ENCODE results near the gene NPC2.

Gene NPC2

DNA sequence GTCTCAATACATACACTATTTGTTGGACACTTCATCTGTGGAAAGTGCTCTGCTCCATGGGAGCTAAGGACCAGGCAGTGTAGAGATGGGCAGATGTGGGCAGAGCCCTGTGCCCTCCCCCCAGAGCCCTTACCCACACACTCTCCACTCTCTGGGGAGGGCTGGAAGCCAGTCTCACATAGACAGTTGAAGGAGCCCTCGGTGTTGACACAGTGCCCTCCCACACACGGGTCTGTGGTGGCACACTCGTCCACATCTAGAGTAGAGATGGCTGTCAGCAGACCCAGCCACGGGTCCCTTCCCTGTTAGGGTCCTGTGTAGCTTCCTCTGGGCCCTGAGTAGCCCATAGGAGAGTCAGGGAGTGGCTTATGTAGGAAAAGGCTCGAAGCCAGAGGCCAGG lies 14.7 kb upstream of the NPC2 start:
- no peak overlapping the region for H3K27ac Mint-ChIP-seq
- no peaks in the 10 kb centered on the region for H3K9me3 Mint-ChIP-seq
- no peak for DNase-seq
- no peaks in the 10 kb centered on the region for H3K36me3 Mint-ChIP-seq (ENCODE audit: low read depth)
- peaks cover 6% of the 10 kb centered on the region for H3K27me3 Mint-ChIP-seq (ENCODE audit: low read depth, poor library complexity)
- TF ChIP-seq CTCF (IDR thresholded peaks at IDR 0.05) = no peak
- H3K4me1 Mint-ChIP-seq = peaks cover 26% of the 10 kb centered on the region
- H3K4me3 Mint-ChIP-seq = no peak overlapping the region

GRCh38 chr14:74507085-74507484 lies 14.0 kb upstream of the NPC2 start:
- no peak for DNase-seq
- peaks cover 26% of the 10 kb centered on the region for H3K4me1 Mint-ChIP-seq
- no peak for TF ChIP-seq CTCF (IDR thresholded peaks at IDR 0.05)
- no peak overlapping the region for H3K4me3 Mint-ChIP-seq
- H3K9me3 Mint-ChIP-seq = no peaks in the 10 kb centered on the region
- no peaks in the 10 kb centered on the region for H3K36me3 Mint-ChIP-seq (ENCODE audit: low read depth)
- no peak overlapping the region for H3K27ac Mint-ChIP-seq
- peaks cover 3% of the 10 kb centered on the region for H3K27me3 Mint-ChIP-seq (ENCODE audit: low read depth, poor library complexity)

GRCh38 chr14:74506411-74506851 lies 13.3 kb upstream of the NPC2 start:
- Mint-ChIP-seq H3K27ac (no peak overlapping the region), H3K36me3 (ENCODE audit: low read depth) (no peaks in the 10 kb centered on the region), H3K9me3 (no peaks in the 10 kb centered on the region), H3K27me3 (ENCODE audit: low read depth, poor library complexity) (peaks cover 3% of the 10 kb centered on the region), H3K4me1 (peaks cover 33% of the 10 kb centered on the region), H3K4me3 (no peak overlapping the region)
- DNase-seq = no peak
- no peak for TF ChIP-seq CTCF (IDR thresholded peaks at IDR 0.05)

DNA sequence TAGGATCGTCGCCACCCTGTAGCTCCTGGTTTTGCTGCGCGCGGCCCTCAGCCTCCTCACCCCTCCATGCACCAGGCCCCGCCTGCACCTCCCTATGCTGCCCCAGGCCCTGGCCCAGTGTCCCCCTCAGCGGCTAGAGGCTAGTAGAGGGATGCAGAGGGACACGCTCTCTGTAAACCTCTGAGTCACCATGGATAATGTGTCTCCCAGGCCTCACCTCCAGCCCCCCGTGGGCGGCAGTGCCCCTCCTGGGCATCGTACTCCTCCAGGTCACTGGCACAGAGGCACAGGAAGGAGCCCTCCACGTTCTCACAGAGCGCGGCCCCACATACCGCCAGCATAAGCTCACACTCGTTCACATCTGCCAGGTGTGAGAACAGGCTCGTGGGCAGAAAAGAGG lies 12.7 kb upstream of the NPC2 start:
- Mint-ChIP-seq H3K36me3 (ENCODE audit: low read depth) (no peaks in the 10 kb centered on the region), H3K27me3 (ENCODE audit: low read depth, poor library complexity) (peaks cover 3% of the 10 kb centered on the region), H3K4me1 (peaks cover 34% of the 10 kb centered on the region), H3K4me3 (no peak overlapping the region), H3K9me3 (no peaks in the 10 kb centered on the region), H3K27ac (no peak overlapping the region)
- DNase-seq = no peak
- no peak for TF ChIP-seq CTCF (IDR thresholded peaks at IDR 0.05)

- Mint-ChIP-seq H3K27ac (no peak overlapping the region), H3K4me3 (no peak overlapping the region), H3K36me3 (ENCODE audit: low read depth) (no peaks in the 10 kb centered on the region), H3K9me3 (no peaks in the 10 kb centered on the region), H3K4me1 (peaks cover 32% of the 10 kb centered on the region), H3K27me3 (ENCODE audit: low read depth, poor library complexity) (peaks cover 3% of the 10 kb centered on the region)
- no peak for DNase-seq
- TF ChIP-seq CTCF (IDR thresholded peaks at IDR 0.05) = no peak
Observed at GRCh38 chr14:74504874-74505720, 12.0 kb upstream of the NPC2 start.

- peaks cover 32% of the 10 kb centered on the region for H3K4me1 Mint-ChIP-seq
- H3K9me3 Mint-ChIP-seq = no peaks in the 10 kb centered on the region
- no peak overlapping the region for H3K27ac Mint-ChIP-seq
- no peak overlapping the region for H3K4me3 Mint-ChIP-seq
- TF ChIP-seq CTCF (IDR thresholded peaks at IDR 0.05) = no peak
- peaks cover 3% of the 10 kb centered on the region for H3K27me3 Mint-ChIP-seq (ENCODE audit: low read depth, poor library complexity)
- H3K36me3 Mint-ChIP-seq (ENCODE audit: low read depth) = no peaks in the 10 kb centered on the region
- no peak for DNase-seq
Observed at GRCh38 chr14:74504412-74504811, 11.3 kb upstream of the NPC2 start.

Data from nephron progenitor cell (in vitro differentiated cells).